A549 (cell line): ENCODE data around the gene ATXN10. TPM values are rescaled to one million over a fixed set of nuclear protein-coding genes. Genes with fewer than 3 reads are reported as not detected.
A peak's percentile ranks its signal among the peaks of the same experiment; 100 is the strongest.

ENCODE experiments used
- ATAC-seq, 2 experiments: fragments of 200-7000 bp in 1 of 2; fragments of >200 bp in 1 of 2; cut with Nextera tagmentation in 1 of 2; cut with Tn5 transposase in 1 of 2; 3 replicates each; pipeline versions ENCODE4 v1.8.0 to v1.9.1; 2018 to 2020; ENCODE audit warnings: mild to moderate bottlenecking in 1 of 2, moderate library complexity in 1 of 2
- CTCF ChIA-PET: fragments of 300-600 bp; sonication (Branson Sonifier 250); formaldehyde crosslinking; extraction: SDS; loops from one replicate; lab custom pipeline; 2021; ENCODE audit warnings: antibody characterized with exemption, inconsistent platforms; lab: Yijun Ruan, JAX
- POLR2A ChIA-PET: fragments of 350-600 bp; formaldehyde crosslinking; extraction: SDS; loops from one replicate; lab custom pipeline; 2021; ENCODE audit warnings: antibody characterized with exemption, inconsistent platforms; lab: Yijun Ruan, JAX
- DNase-seq, 2 experiments: peaks; one replicate each; pipeline versions ENCODE4 v3.0.0 to v3.0.0-alpha.2; 2011 to 2016; ENCODE audit warnings: low read depth in 1 of 2, low spot score in 1 of 2
- FAIRE-seq: peaks from 2 replicates; lab custom pipeline; 2011; peaks lifted over from hg19 to GRCh38; lab: Jason Lieb, UNC
- H3K27ac ChIP-seq, 2 experiments: fragments of >200 bp; sonication (Bioruptor Twin); formaldehyde crosslinking; 3 replicates each; pipeline ENCODE4 v1.5.1; 2016 to 2017
- H3K4me1 ChIP-seq: fragments of >200 bp; sonication (Bioruptor Twin); formaldehyde crosslinking; 3 replicates; pipeline ENCODE4 v1.6.1; 2016
- H3K4me2 ChIP-seq: fragments of >200 bp; sonication (Bioruptor Twin); formaldehyde crosslinking; 3 replicates; pipeline ENCODE4 v1.6.1; 2016
- H3K4me3 ChIP-seq: fragments of >200 bp; sonication (Bioruptor Twin); formaldehyde crosslinking; 3 replicates; pipeline ENCODE4 v1.5.1; 2016
- H3K9me3 ChIP-seq: fragments of >200 bp; sonication (Bioruptor Twin); formaldehyde crosslinking; 3 replicates; pipeline ENCODE4 v1.6.1; 2016
- BHLHE40 ChIP-seq: IDR thresholded peaks from 2 replicates; pipeline ENCODE4 v1.6.1; 2012; ENCODE audit warnings: low read depth, low read length, inconsistent platforms
- CBX8 ChIP-seq: fragments of 200-600 bp; sonication (generic); IDR thresholded peaks from 2 replicates; pipeline ENCODE4 v1.6.1; 2016
- CTCF ChIP-seq: fragments of >200 bp; sonication (Bioruptor Twin); formaldehyde crosslinking; IDR thresholded peaks from 3 replicates; pipeline ENCODE4 v1.5.1; 2016
- EHF ChIP-seq: fragments of 250-450 bp; sonication (Bioruptor Pico); IDR thresholded peaks from 2 replicates; pipeline ENCODE4 v1.5.0; 2020; ENCODE audit warnings: mild to moderate bottlenecking
- EP300 ChIP-seq, 2 experiments: fragments of >200 bp; sonication (Bioruptor Twin); formaldehyde crosslinking; IDR thresholded peaks; 2 replicates in 1 of 2; 3 replicates in 1 of 2; pipeline ENCODE4 v1.6.1; 2016 to 2017
- ESRRA ChIP-seq: fragments of 150-350 bp; IDR thresholded peaks from 2 replicates; pipeline ENCODE4 v1.6.1; 2014; ENCODE audit warnings: mild to moderate bottlenecking, low read length, borderline replicate concordance
- FOSB ChIP-seq: fragments of 250-450 bp; sonication (Bioruptor Pico); IDR thresholded peaks from 2 replicates; pipeline ENCODE4 v1.5.0; 2020; ENCODE audit warnings: mild to moderate bottlenecking, moderate library complexity
- HOXB13 ChIP-seq: fragments of 250-450 bp; sonication (Bioruptor Pico); IDR thresholded peaks from 2 replicates; pipeline ENCODE4 v1.5.0; 2020; ENCODE audit warnings: low read depth, mild to moderate bottlenecking, moderate library complexity
- HOXB5 ChIP-seq: fragments of 250-450 bp; sonication (Bioruptor Pico); IDR thresholded peaks from 2 replicates; pipeline ENCODE4 v1.5.0; 2020; ENCODE audit warnings: mild to moderate bottlenecking, moderate library complexity
- MAFK ChIP-seq: fragments of 450-650 bp; IDR thresholded peaks from 2 replicates; pipeline ENCODE4 v1.6.1; 2014; ENCODE audit not compliant: partially characterized antibody
- MAZ ChIP-seq: fragments of 150-350 bp; IDR thresholded peaks from 2 replicates; pipeline ENCODE4 v1.6.1; 2014; ENCODE audit warnings: antibody characterized with exemption, low read depth, low read length, borderline replicate concordance
- NFE2L2 ChIP-seq: fragments of 150-350 bp; conservative IDR thresholded peaks from 2 replicates; pipeline ENCODE4 v1.6.1; 2014; ENCODE audit warnings: low read length
- NPAS2 ChIP-seq: fragments of 250-450 bp; sonication (Bioruptor Pico); IDR thresholded peaks from 2 replicates; pipeline ENCODE4 v1.8.0; 2022; ENCODE audit warnings: mild to moderate bottlenecking, moderate library complexity, borderline replicate concordance
- POLR2AphosphoS2 ChIP-seq: conservative IDR thresholded peaks from 2 replicates; pipeline ENCODE4 v1.6.1; 2012; ENCODE audit warnings: low read length, improper control_type of control experiment, inconsistent platforms
- RARB ChIP-seq: fragments of 250-450 bp; sonication (Bioruptor Pico); IDR thresholded peaks from 2 replicates; pipeline ENCODE4 v1.8.0; 2021; ENCODE audit warnings: mild to moderate bottlenecking, moderate library complexity
- RFX5 ChIP-seq: fragments of 450-650 bp; IDR thresholded peaks from 2 replicates; pipeline ENCODE4 v1.7.1; 2014; ENCODE audit warnings: antibody characterized with exemption, mild to moderate bottlenecking, moderate library complexity
- SMC3 ChIP-seq: fragments of >200 bp; sonication (Bioruptor Twin); formaldehyde crosslinking; IDR thresholded peaks from 3 replicates; pipeline ENCODE4 v1.6.1; 2018; ENCODE audit warnings: inconsistent platforms
- USF2 ChIP-seq: fragments of 450-650 bp; IDR thresholded peaks from 2 replicates; pipeline ENCODE4 v1.6.1; 2014; ENCODE audit warnings: antibody characterized with exemption
- WGBS: methylation state at CpG from one replicate; pipeline ENCODE4 v1.1.6; 2017; ENCODE audit errors: missing lambda C conversion rate; 5-methylcytosine and 5-hydroxymethylcytosine counted together
- polyA plus RNA-seq, 4 experiments: library from polyadenylated mRNA; depleted of rRNA in 3 of 4; stranded (reverse); fragments of >200 nt; fragmentation: RNase III in 1 of 4; extraction: RNeasy Plus Mini Kit Qiagen cat#74134 plus additional on column Dnase treatment in 1 of 4; gene quantifications; 2 replicates in 3 of 4; 3 replicates in 1 of 4; pipeline ENCODE4 v1.2.3, GENCODE V29; 2011 to 2017

The ATXN10 gene
- polyA plus RNA-seq, 2 of the 4 experiments (the other 2 are of a cell fraction): 126 to 281 TPM

- CTCF ChIA-PET: interaction anchor here (0.6 to 1.2 kb wide), 3 partner anchors 8 to 95 kb away, joined by 3 read pairs; no protein-coding TSS in a partner anchor
- no peak for TF ChIP-seq USF2
- no peak for TF ChIP-seq NFE2L2
- no peak for DNase-seq
- 87% methylated on average over 8 of the region's 8 CpGs for WGBS
- no peak overlapping the region for H3K4me3 ChIP-seq
- no peaks in the 10 kb centered on the region; the same call in 2 of the 3 replicates for H3K4me1 ChIP-seq
- H3K4me2 ChIP-seq: no peak overlapping the region
- ATAC-seq: no peak
- POLR2A ChIA-PET: no interaction called here
- no peaks in the 10 kb centered on the region for H3K9me3 ChIP-seq
- no peak for FAIRE-seq
- H3K27ac ChIP-seq: no peak overlapping the region
These were observed 145.1 kb downstream of the ATXN10 start for GRCh38 chr22:45816776-45817175.

- no peak for DNase-seq
- H3K27ac ChIP-seq: 0 out of 6 replicates have a peak overlapping the region, but pooled peaks of 1 of the 2 experiments have one; percentile 10
- 84% methylated on average over 8 of the region's 8 CpGs for WGBS
- ChIA-PET CTCF (interaction anchor here (0.9 to 2.3 kb wide), 3 partner anchors 13 to 240 kb away, joined by 3 to 10 read pairs (median 3); no protein-coding TSS in a partner anchor), POLR2A (no interaction called here)
- peak; percentile 41 for TF ChIP-seq MAFK
- no peak for TF ChIP-seq NPAS2 (CRISPR knock-in tag)
- FAIRE-seq: no peak
- H3K4me2 ChIP-seq: no peak overlapping the region
- no peak overlapping the region for H3K4me3 ChIP-seq
- no peaks in the 10 kb centered on the region for H3K9me3 ChIP-seq
- H3K4me1 ChIP-seq: no peaks in the 10 kb centered on the region; the same call in 2 of the 3 replicates
- no peak; a peak in 1 of 6 replicates for ATAC-seq
These were observed 146.2 kb downstream of the ATXN10 start for GRCh38 chr22:45817745-45818423.

GRCh38 chr22:45818424-45819085 is 146.9 kb downstream of the ATXN10 start:
- Histone ChIP-seq H3K4me3 (no peak overlapping the region), H3K4me1 (no peaks in the 10 kb centered on the region; the same call in 2 of the 3 replicates), H3K4me2 (no peak overlapping the region), H3K27ac (0 out of 6 replicates have a peak overlapping the region, but pooled peaks of 1 of the 2 experiments have one; percentile 10), H3K9me3 (no peaks in the 10 kb centered on the region)
- CTCF ChIA-PET: interaction anchor here (0.9 to 2.3 kb wide), 3 partner anchors 12 to 241 kb away, joined by 3 to 10 read pairs (median 3); no protein-coding TSS in a partner anchor
- FAIRE-seq (no peak), ATAC-seq (no peak), DNase-seq (no peak)
- WGBS: 88% methylated on average over 14 of the region's 14 CpGs
- POLR2A ChIA-PET: no interaction called here
- TF ChIP-seq NPAS2 (CRISPR knock-in tag) (no peak), FOSB (CRISPR knock-in tag) (no peak), SMC3 (no peak), POLR2AphosphoS2 (no peak), MAZ (no peak), HOXB5 (CRISPR knock-in tag) (no peak), CBX8 (no peak), CTCF (no peak), HOXB13 (CRISPR knock-in tag) (no peak), RFX5 (no peak), EHF (CRISPR knock-in tag) (no peak), RARB (CRISPR knock-in tag) (no peak), BHLHE40 (no peak), ESRRA (no peak), EP300 (IDR thresholded peaks at IDR 0.05) (no peak)
